GM20431 (cell line): Measurements from ENCODE around the gene PLEKHA6.

ENCODE experiments used
- in situ Hi-C: fragments of 300-500 bp; cut with MseI, MboI; formaldehyde crosslinking; loops from one replicate; pipeline ENCODE4 v1.15.0; 2020; ENCODE audit warnings: low sequenced_read_pairs; ENCODE audit not compliant: unreplicated experiment

PLEKHA6 gene

GRCh38 chr1:204382714-204383083 lies 23.0 kb upstream of the PLEKHA6 start:
- in situ Hi-C loops = no loop called here

- in situ Hi-C loops = no loop called here
Measured at GRCh38 chr1:204380293-204380831, 20.6 kb upstream of the PLEKHA6 start.

GRCh38 chr1:204377800-204378668 lies 18.3 kb upstream of the PLEKHA6 start:
- in situ Hi-C loops = no loop called here

GRCh38 chr1:204376919-204377799 lies 17.4 kb upstream of the PLEKHA6 start:
- in situ Hi-C loops = no loop called here

- in situ Hi-C loops = no loop called here
Measured at GRCh38 chr1:204376465-204376864, 16.7 kb upstream of the PLEKHA6 start.

- in situ Hi-C loops = no loop called here
Measured at GRCh38 chr1:204373911-204374310, 14.2 kb upstream of the PLEKHA6 start.

- in situ Hi-C loops = no loop called here
Measured at GRCh38 chr1:204370176-204370575, 10.4 kb upstream of the PLEKHA6 start.

- in situ Hi-C loops = loop anchor here (10.0 kb wide), 1 partner anchor 204 kb away; the partner anchor contains the start of gene REN
Measured at GRCh38 chr1:204368996-204369726, 9.4 kb upstream of the PLEKHA6 start.

- in situ Hi-C loops = loop anchor here (10.0 kb wide), 1 partner anchor 203 kb away; the partner anchor contains the start of gene REN
Measured at GRCh38 chr1:204367956-204368355, 8.2 kb upstream of the PLEKHA6 start.

- in situ Hi-C loops = loop anchor here (10.0 kb wide), 1 partner anchor 203 kb away; the partner anchor contains the start of gene REN
Measured at GRCh38 chr1:204367193-204367858, 7.6 kb upstream of the PLEKHA6 start.

- in situ Hi-C loops = loop anchor here (10.0 kb wide), 1 partner anchor 202 kb away; the partner anchor contains the start of gene REN
Measured at GRCh38 chr1:204366759-204367158, 7.0 kb upstream of the PLEKHA6 start.

GRCh38 chr1:204363335-204364114 lies 3.8 kb upstream of the PLEKHA6 start:
- in situ Hi-C loops = loop anchor here (10.0 kb wide), 1 partner anchor 199 kb away; the partner anchor contains the start of gene REN

- in situ Hi-C loops = loop anchor here (10.0 kb wide), 1 partner anchor 198 kb away; the partner anchor contains the start of gene REN
Measured at GRCh38 chr1:204362984-204363334, 3.2 kb upstream of the PLEKHA6 start.

GRCh38 chr1:204361781-204362180 lies 2.1 kb upstream of the PLEKHA6 start:
- in situ Hi-C loops = loop anchor here (10.0 kb wide), 1 partner anchor 197 kb away; the partner anchor contains the start of gene REN

GRCh38 chr1:204361341-204361771 lies 1.6 kb upstream of the PLEKHA6 start:
- in situ Hi-C loops = loop anchor here (10.0 kb wide), 1 partner anchor 197 kb away; the partner anchor contains the start of gene REN

GRCh38 chr1:204360314-204360713 lies 585 bp upstream of the PLEKHA6 start:
- in situ Hi-C loops = loop anchor here (10.0 kb wide), 1 partner anchor 196 kb away; the partner anchor contains the start of gene REN

GRCh38 chr1:204359131-204359473 lies 627 bp downstream of the PLEKHA6 start:
- in situ Hi-C loops = no loop called here

GRCh38 chr1:204358605-204359004 lies 1.1 kb downstream of the PLEKHA6 start:
- in situ Hi-C loops = no loop called here
